A549 (cell line): ENCODE data around the gene TMEM259. TPM values are rescaled to one million over a fixed set of nuclear protein-coding genes. Genes with fewer than 3 reads are reported as not detected.

Source experiments
- ATAC-seq, 2 experiments: fragments of 200-7000 bp in 1 of 2; fragments of >200 bp in 1 of 2; cut with Nextera tagmentation in 1 of 2; cut with Tn5 transposase in 1 of 2; 3 replicates each; pipeline versions ENCODE4 v1.8.0 to v1.9.1; 2018 to 2020; ENCODE audit warnings: mild to moderate bottlenecking in 1 of 2, moderate library complexity in 1 of 2
- CTCF ChIA-PET: fragments of 300-600 bp; sonication (Branson Sonifier 250); formaldehyde crosslinking; extraction: SDS; loops from one replicate; lab custom pipeline; 2021; ENCODE audit warnings: antibody characterized with exemption, inconsistent platforms; lab: Yijun Ruan, JAX
- POLR2A ChIA-PET: fragments of 350-600 bp; formaldehyde crosslinking; extraction: SDS; loops from one replicate; lab custom pipeline; 2021; ENCODE audit warnings: antibody characterized with exemption, inconsistent platforms; lab: Yijun Ruan, JAX
- DNase-seq, 2 experiments: peaks; one replicate each; pipeline versions ENCODE4 v3.0.0 to v3.0.0-alpha.2; 2011 to 2016; ENCODE audit warnings: low read depth in 1 of 2, low spot score in 1 of 2
- FAIRE-seq: peaks from 2 replicates; lab custom pipeline; 2011; peaks lifted over from hg19 to GRCh38; lab: Jason Lieb, UNC
- H3K27ac ChIP-seq, 2 experiments: fragments of >200 bp; sonication (Bioruptor Twin); formaldehyde crosslinking; 3 replicates each; pipeline ENCODE4 v1.5.1; 2016 to 2017
- H3K4me1 ChIP-seq: fragments of >200 bp; sonication (Bioruptor Twin); formaldehyde crosslinking; 3 replicates; pipeline ENCODE4 v1.6.1; 2016
- H3K4me2 ChIP-seq: fragments of >200 bp; sonication (Bioruptor Twin); formaldehyde crosslinking; 3 replicates; pipeline ENCODE4 v1.6.1; 2016
- H3K4me3 ChIP-seq: fragments of >200 bp; sonication (Bioruptor Twin); formaldehyde crosslinking; 3 replicates; pipeline ENCODE4 v1.5.1; 2016
- H3K9me3 ChIP-seq: fragments of >200 bp; sonication (Bioruptor Twin); formaldehyde crosslinking; 3 replicates; pipeline ENCODE4 v1.6.1; 2016
- CBX8 ChIP-seq: fragments of 200-600 bp; sonication (generic); IDR thresholded peaks from 2 replicates; pipeline ENCODE4 v1.6.1; 2016
- CHD4 ChIP-seq: fragments of 200-600 bp; sonication (generic); IDR thresholded peaks from 2 replicates; pipeline ENCODE4 v1.6.1; 2016; ENCODE audit warnings: antibody characterized with exemption, mild to moderate bottlenecking, borderline replicate concordance
- EHMT2 ChIP-seq: fragments of 200-600 bp; sonication (generic); IDR thresholded peaks from 2 replicates; pipeline ENCODE4 v1.6.1; 2016; ENCODE audit warnings: antibody characterized with exemption, low read depth, mild to moderate bottlenecking, moderate library complexity
- ESRRA ChIP-seq: fragments of 150-350 bp; IDR thresholded peaks from 2 replicates; pipeline ENCODE4 v1.6.1; 2014; ENCODE audit warnings: mild to moderate bottlenecking, low read length, borderline replicate concordance
- FOXS1 ChIP-seq: fragments of 250-450 bp; sonication (Bioruptor Pico); IDR thresholded peaks from 2 replicates; pipeline ENCODE4 v1.5.0; 2020; ENCODE audit warnings: mild to moderate bottlenecking, moderate library complexity
- GATA3 ChIP-seq: IDR thresholded peaks from 2 replicates; pipeline ENCODE4 v1.6.1; 2012; ENCODE audit warnings: borderline replicate concordance
- JUNB ChIP-seq: fragments of >200 bp; sonication (Bioruptor Twin); formaldehyde crosslinking; IDR thresholded peaks from 2 replicates; pipeline ENCODE4 v1.6.1; 2016
- KDM1A ChIP-seq: fragments of 200-600 bp; sonication (generic); IDR thresholded peaks from 2 replicates; pipeline ENCODE4 v1.6.1; 2016; ENCODE audit warnings: low read depth, mild to moderate bottlenecking
- MAFK ChIP-seq: fragments of 450-650 bp; IDR thresholded peaks from 2 replicates; pipeline ENCODE4 v1.6.1; 2014; ENCODE audit not compliant: partially characterized antibody
- NR3C1 ChIP-seq: fragments of >200 bp; sonication (Bioruptor Twin); formaldehyde crosslinking; IDR thresholded peaks from 3 replicates; pipeline ENCODE4 v1.6.1; 2017
- RARB ChIP-seq: fragments of 250-450 bp; sonication (Bioruptor Pico); IDR thresholded peaks from 2 replicates; pipeline ENCODE4 v1.8.0; 2021; ENCODE audit warnings: mild to moderate bottlenecking, moderate library complexity
- TFCP2L1 ChIP-seq: fragments of 250-450 bp; sonication (Bioruptor Pico); IDR thresholded peaks from 2 replicates; pipeline ENCODE4 v1.5.0; 2021; ENCODE audit warnings: mild to moderate bottlenecking
- ZNF302 ChIP-seq: fragments of 250-450 bp; sonication (Bioruptor Pico); IDR thresholded peaks from 2 replicates; pipeline ENCODE4 v1.9.0; 2021; ENCODE audit warnings: inconsistent platforms, mild to moderate bottlenecking, moderate library complexity
- WGBS: methylation state at CpG from one replicate; pipeline ENCODE4 v1.1.6; 2017; ENCODE audit errors: missing lambda C conversion rate; 5-methylcytosine and 5-hydroxymethylcytosine counted together
- polyA plus RNA-seq, 4 experiments: library from polyadenylated mRNA; depleted of rRNA in 3 of 4; stranded (reverse); fragments of >200 nt; fragmentation: RNase III in 1 of 4; extraction: RNeasy Plus Mini Kit Qiagen cat#74134 plus additional on column Dnase treatment in 1 of 4; gene quantifications; 2 replicates in 3 of 4; 3 replicates in 1 of 4; pipeline ENCODE4 v1.2.3, GENCODE V29; 2011 to 2017
- TF ChIP-seq, protein P1 (sequence below): fragments of 200-600 bp; sonication (generic); IDR thresholded peaks from 2 replicates; pipeline ENCODE4 v1.6.1; 2016; ENCODE audit warnings: antibody characterized with exemption, mild to moderate bottlenecking, moderate library complexity
- TF ChIP-seq, protein P2 (sequence below): IDR thresholded peaks from 2 replicates; pipeline ENCODE4 v1.6.1; 2012; ENCODE audit warnings: low read depth, borderline replicate concordance
- TF ChIP-seq, protein P3 (sequence below): IDR thresholded peaks from 2 replicates; pipeline ENCODE4 v1.6.1; 2012
- TF ChIP-seq, protein P4 (sequence below): fragments of >200 bp; sonication (Bioruptor Twin); formaldehyde crosslinking; IDR thresholded peaks from 3 replicates; pipeline ENCODE4 v1.5.1; 2016
- TF ChIP-seq, protein P5 (sequence below): fragments of >200 bp; sonication (Bioruptor Twin); formaldehyde crosslinking; IDR thresholded peaks from 2 replicates; pipeline ENCODE4 v1.6.1; 2016

Gene TMEM259
- polyA plus RNA-seq, 2 of the 4 experiments (the other 2 are of a cell fraction), result 45.6 to 78.3 TPM

DNA sequence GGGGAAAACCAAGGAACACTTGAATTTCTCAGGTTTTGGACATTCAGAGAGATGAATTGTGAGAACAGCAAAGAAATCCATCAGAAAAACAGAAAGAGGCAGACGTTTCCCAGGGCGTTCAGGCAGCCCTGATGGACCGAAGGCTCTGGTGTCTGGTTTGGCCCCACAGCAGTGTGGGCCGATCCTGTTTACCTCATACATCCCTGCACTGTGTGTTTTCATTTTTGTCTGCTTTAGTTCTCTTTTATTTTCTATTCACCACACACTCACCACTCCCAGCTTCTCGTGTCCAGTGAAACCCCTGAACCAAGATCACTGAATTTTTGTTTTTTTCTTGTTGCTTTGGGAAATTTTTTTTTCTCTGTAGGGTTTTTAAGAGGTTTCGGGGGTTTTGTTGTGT is 48.6 kb downstream of the TMEM259 start:
- no peak overlapping the region for H3K27ac ChIP-seq
- POLR2A ChIA-PET, result interaction anchor here (0.6 kb wide), 1 partner anchor 12 kb away, joined by 7 read pairs; no protein-coding TSS in a partner anchor
- peaks cover 9% of the 10 kb centered on the region; the same call in 2 of the 3 replicates for H3K9me3 ChIP-seq
- no peak overlapping the region for H3K4me2 ChIP-seq
- no peak for TF ChIP-seq CHD4
- TF ChIP-seq ESRRA, result no peak
- no peak for FAIRE-seq
- DNase-seq, result no peak
- no peak overlapping the region for H3K4me3 ChIP-seq
- 97% methylated on average over 6 of the region's 6 CpGs for WGBS
- CTCF ChIA-PET, result interaction anchor here (4.1 kb wide), 1 partner anchor 11 kb away, joined by 28 read pairs; the partner anchor contains the start of gene WDR18
- no peak for ATAC-seq
- H3K4me1 ChIP-seq, result no peaks in the 10 kb centered on the region

DNA sequence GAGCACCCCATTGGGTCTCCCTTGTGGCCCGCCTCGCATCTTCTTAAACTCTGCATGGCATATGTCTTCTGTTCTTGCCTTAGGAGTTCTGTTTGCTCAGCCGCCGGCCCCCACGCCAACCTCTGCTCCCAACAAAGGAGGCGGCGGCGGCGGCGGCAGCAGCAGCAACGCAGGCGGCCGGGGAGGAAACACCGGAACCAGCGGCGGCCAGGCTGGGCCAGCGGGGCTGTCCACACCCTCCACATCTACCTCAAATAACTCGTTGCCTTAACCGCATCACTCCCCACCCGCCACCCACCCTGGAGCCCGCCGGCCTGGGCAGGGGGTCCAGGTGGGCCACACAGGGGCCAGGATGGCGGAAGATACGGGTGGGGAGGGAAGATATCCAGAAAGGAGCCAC is 49.1 kb downstream of the TMEM259 start:
- ATAC-seq (no peak), FAIRE-seq (no peak), DNase-seq (no peak)
- CTCF ChIA-PET, result interaction anchor here (1.2 to 4.1 kb wide), 3 partner anchors 11 to 49 kb away, joined by 3 to 28 read pairs (median 8); partner anchors contain the start of gene WDR18
- TF ChIP-seq NR3C1 (no peak), KDM1A (no peak), FOXS1 (no peak), ZNF302 (no peak), CBX8 (no peak), EHMT2 (no peak), RARB (no peak), JUNB (no peak), MAFK (no peak)
- TF ChIP-seq, protein P1, sequence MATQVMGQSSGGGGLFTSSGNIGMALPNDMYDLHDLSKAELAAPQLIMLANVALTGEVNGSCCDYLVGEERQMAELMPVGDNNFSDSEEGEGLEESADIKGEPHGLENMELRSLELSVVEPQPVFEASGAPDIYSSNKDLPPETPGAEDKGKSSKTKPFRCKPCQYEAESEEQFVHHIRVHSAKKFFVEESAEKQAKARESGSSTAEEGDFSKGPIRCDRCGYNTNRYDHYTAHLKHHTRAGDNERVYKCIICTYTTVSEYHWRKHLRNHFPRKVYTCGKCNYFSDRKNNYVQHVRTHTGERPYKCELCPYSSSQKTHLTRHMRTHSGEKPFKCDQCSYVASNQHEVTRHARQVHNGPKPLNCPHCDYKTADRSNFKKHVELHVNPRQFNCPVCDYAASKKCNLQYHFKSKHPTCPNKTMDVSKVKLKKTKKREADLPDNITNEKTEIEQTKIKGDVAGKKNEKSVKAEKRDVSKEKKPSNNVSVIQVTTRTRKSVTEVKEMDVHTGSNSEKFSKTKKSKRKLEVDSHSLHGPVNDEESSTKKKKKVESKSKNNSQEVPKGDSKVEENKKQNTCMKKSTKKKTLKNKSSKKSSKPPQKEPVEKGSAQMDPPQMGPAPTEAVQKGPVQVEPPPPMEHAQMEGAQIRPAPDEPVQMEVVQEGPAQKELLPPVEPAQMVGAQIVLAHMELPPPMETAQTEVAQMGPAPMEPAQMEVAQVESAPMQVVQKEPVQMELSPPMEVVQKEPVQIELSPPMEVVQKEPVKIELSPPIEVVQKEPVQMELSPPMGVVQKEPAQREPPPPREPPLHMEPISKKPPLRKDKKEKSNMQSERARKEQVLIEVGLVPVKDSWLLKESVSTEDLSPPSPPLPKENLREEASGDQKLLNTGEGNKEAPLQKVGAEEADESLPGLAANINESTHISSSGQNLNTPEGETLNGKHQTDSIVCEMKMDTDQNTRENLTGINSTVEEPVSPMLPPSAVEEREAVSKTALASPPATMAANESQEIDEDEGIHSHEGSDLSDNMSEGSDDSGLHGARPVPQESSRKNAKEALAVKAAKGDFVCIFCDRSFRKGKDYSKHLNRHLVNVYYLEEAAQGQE, result no peak
- TF ChIP-seq, protein P2, sequence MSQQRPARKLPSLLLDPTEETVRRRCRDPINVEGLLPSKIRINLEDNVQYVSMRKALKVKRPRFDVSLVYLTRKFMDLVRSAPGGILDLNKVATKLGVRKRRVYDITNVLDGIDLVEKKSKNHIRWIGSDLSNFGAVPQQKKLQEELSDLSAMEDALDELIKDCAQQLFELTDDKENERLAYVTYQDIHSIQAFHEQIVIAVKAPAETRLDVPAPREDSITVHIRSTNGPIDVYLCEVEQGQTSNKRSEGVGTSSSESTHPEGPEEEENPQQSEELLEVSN, result no peak
- TF ChIP-seq, protein P3, sequence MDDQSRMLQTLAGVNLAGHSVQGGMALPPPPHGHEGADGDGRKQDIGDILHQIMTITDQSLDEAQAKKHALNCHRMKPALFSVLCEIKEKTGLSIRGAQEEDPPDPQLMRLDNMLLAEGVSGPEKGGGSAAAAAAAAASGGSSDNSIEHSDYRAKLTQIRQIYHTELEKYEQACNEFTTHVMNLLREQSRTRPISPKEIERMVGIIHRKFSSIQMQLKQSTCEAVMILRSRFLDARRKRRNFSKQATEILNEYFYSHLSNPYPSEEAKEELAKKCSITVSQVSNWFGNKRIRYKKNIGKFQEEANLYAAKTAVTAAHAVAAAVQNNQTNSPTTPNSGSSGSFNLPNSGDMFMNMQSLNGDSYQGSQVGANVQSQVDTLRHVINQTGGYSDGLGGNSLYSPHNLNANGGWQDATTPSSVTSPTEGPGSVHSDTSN, result no peak
- no peak overlapping the region for H3K4me3 ChIP-seq
- H3K27ac ChIP-seq, result no peak overlapping the region
- POLR2A ChIA-PET, result no interaction called here
- no peak overlapping the region for H3K4me2 ChIP-seq
- 93% methylated on average over 23 of the region's 24 CpGs for WGBS
- peaks cover 9% of the 10 kb centered on the region; the same call in 2 of the 3 replicates for H3K9me3 ChIP-seq
- no peaks in the 10 kb centered on the region for H3K4me1 ChIP-seq

DNA sequence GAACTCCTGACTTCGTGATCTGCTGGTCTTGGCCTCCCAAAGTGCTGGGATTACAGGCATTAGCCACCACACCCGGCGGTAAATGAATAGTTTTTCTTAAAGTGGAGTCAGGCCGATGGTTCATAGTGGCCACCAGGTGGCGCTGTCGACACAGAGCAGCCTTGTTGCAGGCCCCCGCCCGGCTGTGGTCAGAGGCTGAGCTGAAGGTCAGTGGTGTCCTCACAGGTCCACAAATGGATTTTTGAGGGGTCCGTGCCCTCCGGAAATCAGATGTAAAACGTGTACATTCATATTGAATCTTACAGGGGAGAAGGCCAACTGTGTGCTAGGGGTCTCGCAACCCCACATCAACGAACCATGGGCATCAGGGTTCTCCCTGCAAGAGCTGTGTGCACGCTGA is 50.2 kb downstream of the TMEM259 start:
- no peak for ATAC-seq

More for the DNA sequence above, 50.2 kb downstream of the TMEM259 start:
- CTCF ChIA-PET, result interaction anchor here (0.7 to 4.1 kb wide), 7 partner anchors 8 to 70 kb away, joined by 3 to 28 read pairs (median 4); partner anchors contain the start of gene WDR18
- Histone ChIP-seq H3K27ac (no peak overlapping the region), H3K4me1 (no peaks in the 10 kb centered on the region), H3K4me2 (no peak overlapping the region)
- FAIRE-seq, result no peak
- DNase-seq, result peak in 1 of 2 experiments; percentile 60
- TF ChIP-seq, protein P4, sequence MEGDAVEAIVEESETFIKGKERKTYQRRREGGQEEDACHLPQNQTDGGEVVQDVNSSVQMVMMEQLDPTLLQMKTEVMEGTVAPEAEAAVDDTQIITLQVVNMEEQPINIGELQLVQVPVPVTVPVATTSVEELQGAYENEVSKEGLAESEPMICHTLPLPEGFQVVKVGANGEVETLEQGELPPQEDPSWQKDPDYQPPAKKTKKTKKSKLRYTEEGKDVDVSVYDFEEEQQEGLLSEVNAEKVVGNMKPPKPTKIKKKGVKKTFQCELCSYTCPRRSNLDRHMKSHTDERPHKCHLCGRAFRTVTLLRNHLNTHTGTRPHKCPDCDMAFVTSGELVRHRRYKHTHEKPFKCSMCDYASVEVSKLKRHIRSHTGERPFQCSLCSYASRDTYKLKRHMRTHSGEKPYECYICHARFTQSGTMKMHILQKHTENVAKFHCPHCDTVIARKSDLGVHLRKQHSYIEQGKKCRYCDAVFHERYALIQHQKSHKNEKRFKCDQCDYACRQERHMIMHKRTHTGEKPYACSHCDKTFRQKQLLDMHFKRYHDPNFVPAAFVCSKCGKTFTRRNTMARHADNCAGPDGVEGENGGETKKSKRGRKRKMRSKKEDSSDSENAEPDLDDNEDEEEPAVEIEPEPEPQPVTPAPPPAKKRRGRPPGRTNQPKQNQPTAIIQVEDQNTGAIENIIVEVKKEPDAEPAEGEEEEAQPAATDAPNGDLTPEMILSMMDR, result peak; percentile 19; the same call in 2 of the 3 replicates
- TF ChIP-seq, protein P5, sequence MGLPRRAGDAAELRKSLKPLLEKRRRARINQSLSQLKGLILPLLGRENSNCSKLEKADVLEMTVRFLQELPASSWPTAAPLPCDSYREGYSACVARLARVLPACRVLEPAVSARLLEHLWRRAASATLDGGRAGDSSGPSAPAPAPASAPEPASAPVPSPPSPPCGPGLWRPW, result no peak
- TF ChIP-seq RARB (no peak), CHD4 (no peak), GATA3 (no peak), TFCP2L1 (CRISPR knock-in tag) (no peak)
- TF ChIP-seq, all 56 proteins: peak for 1
- 92% methylated on average over 11 of the region's 14 CpGs for WGBS
- H3K4me3 ChIP-seq, result no peak overlapping the region
- H3K9me3 ChIP-seq, result peaks cover 9% of the 10 kb centered on the region; the same call in 2 of the 3 replicates
- POLR2A ChIA-PET, result no interaction called here
